Measurements from ENCODE around the gene NELL1.

The NELL1 gene

GRCh38 chr11:20966489-20966888, 297.1 kb downstream of the NELL1 start:
- DNase-seq (ENCODE audit: low read depth in 2 of 2): no peak

- no peak for DNase-seq (ENCODE audit: low read depth in 2 of 2)
Measured at GRCh38 chr11:20973940-20974559, 304.7 kb downstream of the NELL1 start.

- no peak for DNase-seq (ENCODE audit: low read depth in 2 of 2)
Measured at GRCh38 chr11:20980736-20981135, 311.4 kb downstream of the NELL1 start.

GRCh38 chr11:20990447-20990846, 321.1 kb downstream of the NELL1 start:
- no peak for DNase-seq (ENCODE audit: low read depth in 2 of 2)

- no peak for DNase-seq (ENCODE audit: low read depth in 2 of 2)
Measured at GRCh38 chr11:20991471-20991870, 322.1 kb downstream of the NELL1 start.

DNA sequence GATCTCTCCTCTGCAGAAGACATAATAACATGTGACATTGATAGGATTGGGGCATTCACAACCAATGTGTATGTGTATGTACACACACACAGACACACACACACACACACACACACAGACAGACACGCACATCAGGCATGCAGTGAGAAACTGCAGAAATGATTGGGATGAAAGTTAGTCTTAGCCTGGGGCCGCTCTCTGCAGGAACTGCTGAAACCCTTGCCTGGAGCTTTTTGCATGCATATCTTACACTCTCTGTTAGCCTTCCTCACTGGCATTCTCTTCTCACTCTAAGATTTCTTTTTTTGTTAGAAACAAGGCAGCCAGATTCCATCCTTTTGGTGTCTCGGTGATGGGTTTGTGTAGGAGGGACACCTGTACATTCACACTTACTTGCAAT, 337.9 kb downstream of the NELL1 start:
- no peak for DNase-seq (ENCODE audit: low read depth in 2 of 2)

GRCh38 chr11:21018248-21018647, 348.9 kb downstream of the NELL1 start:
- DNase-seq (ENCODE audit: low read depth in 2 of 2): no peak

DNA sequence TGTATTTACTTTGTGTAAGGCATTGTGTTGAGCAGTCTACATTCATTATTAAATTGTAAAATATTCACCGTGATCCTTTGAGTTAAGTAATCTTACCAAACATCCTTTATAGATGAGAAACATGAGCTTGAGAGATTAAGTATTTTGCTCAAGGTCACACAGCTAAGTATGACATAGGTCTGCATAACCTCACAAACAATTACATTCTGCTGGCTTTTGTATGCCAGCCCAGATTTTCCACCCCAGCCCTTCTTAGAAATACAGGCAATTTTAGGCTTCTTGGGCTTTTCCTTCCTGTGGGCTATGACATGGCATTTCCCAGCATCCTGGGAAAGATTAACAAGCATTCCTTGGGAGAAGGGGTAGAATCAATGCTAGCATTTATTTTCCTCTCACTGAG, 357.3 kb downstream of the NELL1 start:
- no peak for DNase-seq (ENCODE audit: low read depth in 2 of 2)

DNA sequence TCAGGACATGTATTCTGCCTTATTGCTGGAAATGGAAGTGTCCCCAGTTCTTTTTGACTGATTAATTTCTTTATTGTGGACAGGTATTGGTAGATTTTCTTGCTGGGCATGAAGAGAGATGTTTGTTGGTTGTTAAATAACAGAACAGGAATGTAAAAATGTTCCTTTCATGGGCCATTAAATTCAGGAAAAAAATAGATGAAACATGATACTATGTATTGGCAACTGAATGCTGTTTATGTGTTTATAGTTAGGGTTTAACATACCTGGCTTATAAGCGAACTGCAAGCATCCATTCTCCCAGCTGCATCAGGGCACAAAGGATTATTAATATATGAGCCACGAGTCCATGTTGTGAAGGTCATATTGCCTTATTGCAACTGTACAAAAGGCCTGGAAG, 368.5 kb downstream of the NELL1 start:
- no peak for DNase-seq (ENCODE audit: low read depth in 2 of 2)

DNA sequence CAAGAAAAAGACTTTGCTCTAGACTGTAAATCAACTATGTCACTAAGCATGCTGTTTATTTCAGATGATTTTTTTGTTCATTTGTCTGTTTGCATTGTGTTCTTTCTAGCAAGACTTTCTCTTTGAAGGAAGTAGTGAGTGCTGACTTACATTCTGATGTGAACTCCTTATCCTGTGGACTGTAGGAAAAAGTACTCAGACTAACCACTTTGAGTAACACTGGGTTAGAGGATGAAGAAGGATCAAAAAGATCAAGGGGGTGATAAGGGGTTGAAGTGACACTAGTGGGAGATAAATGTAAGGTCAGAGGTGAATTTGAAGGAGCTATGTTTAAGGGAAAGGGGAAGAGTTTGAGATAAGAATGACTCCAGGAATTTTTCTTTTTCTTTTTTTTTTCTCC, 369.4 kb downstream of the NELL1 start:
- no peak for DNase-seq (ENCODE audit: low read depth in 2 of 2)

GRCh38 chr11:21040630-21041029, 371.2 kb downstream of the NELL1 start:
- no peak for DNase-seq (ENCODE audit: low read depth in 2 of 2)

DNA sequence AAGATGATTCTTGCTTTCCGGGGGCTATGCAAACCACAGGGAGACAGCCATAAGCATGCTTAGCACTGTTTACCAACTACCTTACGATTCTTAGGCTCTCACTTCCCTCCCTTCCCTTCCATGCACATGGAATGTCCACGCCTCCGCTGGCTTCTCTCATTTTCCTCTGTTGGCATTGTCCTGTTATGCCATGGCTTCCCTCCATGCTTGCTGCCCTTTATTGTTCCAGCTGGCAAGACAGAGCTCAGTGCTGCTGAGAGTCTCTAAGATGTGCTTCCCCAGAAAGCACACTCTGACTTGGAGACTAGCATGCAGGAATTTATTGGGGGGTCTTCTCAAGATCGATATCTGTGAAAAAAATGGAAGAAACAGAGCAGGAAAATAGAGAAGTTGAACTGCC, 379.2 kb downstream of the NELL1 start:
- no peak for DNase-seq (ENCODE audit: low read depth in 2 of 2)

DNA sequence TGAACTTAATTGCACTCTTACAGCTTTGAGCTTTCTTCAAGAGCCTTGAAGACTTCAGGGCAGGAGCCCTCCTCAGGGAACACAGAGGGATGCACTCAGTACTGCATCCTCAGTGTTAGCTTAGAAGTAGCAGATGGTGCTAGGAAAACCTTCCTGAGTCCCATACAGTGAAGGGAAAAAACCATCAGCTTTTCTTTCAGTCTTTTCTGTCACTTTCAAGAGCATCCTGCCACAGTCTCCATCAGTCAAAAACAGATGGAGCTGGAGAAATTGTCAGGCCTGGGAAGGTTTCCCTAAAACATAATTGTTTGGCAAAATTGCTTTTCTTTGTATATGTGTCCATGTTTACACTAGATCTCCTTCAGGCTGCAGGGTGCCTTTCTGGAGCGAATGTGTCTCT, 384.1 kb downstream of the NELL1 start:
- DNase-seq (ENCODE audit: low read depth in 2 of 2): no peak

GRCh38 chr11:21056644-21057043, 387.3 kb downstream of the NELL1 start:
- DNase-seq (ENCODE audit: low read depth in 2 of 2): no peak

DNA sequence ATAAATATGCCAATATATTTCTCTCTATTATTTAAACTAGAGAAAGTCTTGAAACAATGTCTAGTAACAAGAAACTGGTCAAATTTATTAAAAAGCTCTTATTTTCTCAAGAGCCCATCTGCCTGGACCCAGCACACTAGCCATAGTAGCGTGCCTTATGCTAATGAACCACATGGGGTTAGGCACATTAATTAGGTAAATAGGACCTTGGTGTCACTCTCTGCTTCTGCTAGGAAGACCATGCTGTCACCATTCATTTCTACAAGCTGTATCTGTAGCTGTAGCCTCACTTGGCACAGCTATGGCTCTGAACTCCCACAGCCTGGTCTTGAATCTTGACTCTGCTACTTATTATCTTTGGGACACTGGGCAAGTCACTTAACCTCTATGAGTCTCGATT, 390.5 kb downstream of the NELL1 start:
- DNase-seq (ENCODE audit: low read depth in 2 of 2): no peak

DNA sequence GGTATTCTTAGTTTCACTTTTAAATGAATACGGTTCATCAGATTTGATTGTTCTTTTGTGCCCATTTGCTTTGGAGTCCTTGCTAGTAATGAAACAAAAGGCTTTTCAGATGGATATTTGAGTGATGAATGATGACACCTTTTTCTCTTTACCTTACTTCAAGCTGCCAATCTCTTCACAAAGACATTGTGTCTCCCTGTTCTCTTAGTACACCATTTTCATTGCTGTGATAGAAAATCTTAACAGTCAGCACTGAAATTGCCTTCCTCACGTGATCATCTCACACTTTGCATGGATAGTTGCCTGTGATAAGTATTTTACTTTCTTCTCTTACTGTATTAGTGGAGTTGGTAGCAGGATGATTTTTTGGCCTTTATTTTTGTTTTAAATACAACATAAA, 396.6 kb downstream of the NELL1 start:
- DNase-seq (ENCODE audit: low read depth in 2 of 2): no peak

DNA sequence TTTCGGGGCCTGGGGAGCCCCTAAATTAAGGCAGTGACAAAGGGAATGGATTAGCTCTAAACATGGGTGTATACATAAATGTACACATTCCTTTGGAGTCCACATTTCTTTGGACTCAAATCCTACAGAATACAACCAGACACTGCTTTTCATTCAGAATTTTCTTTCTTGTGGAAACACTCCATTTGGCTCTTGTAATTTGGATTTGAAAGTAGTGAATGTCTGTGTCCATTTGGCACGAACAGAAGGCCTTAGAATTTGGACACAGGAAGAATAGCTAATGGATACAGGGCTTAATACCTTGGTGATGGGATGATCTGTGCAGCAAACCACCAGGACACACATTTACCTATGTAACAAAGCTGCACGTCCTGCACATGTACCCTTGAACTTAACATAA, 399.5 kb downstream of the NELL1 start:
- no peak for DNase-seq (ENCODE audit: low read depth in 2 of 2)

DNA sequence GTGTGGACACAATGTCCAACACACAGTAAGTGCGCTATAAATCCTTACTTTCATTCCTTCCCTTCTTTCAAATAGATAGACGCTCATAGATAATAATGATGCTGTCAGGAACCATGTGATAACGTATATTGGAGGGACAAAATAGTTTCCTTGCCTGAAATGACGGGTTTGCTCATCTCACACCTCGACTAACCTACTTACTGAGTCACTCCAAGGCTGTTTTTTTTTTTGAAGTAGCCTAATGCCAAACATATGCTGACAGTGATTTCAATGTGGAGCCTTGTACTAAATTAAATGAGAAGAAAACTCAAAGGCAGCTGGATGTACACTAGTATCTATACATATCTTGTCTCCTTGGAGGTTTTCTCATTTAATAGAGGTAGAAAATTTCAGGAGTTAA, 400.5 kb downstream of the NELL1 start:
- no peak for DNase-seq (ENCODE audit: low read depth in 2 of 2)

DNA sequence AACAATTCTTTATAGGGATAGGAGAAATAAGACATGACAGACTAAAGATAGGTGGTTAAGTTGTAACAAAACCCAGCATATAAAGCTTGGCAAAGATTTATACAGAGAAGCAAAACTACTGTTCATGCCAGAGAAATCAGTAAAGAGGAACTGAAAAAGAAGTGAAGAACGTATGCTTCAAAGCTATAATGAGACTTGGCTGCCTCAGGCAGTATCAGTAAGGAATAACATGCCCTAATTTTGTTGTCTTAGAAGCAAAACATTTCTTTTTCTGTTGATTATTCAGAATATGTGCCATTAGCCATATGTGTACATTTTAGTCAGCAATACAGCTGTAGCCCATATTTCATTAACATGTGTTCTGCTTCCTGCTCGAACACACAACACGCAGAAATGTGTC, 403.2 kb downstream of the NELL1 start:
- no peak for DNase-seq (ENCODE audit: low read depth in 2 of 2)

- DNase-seq (ENCODE audit: low read depth in 2 of 2): no peak
Measured at GRCh38 chr11:21082853-21083252, 413.5 kb downstream of the NELL1 start.

GRCh38 chr11:21088930-21089329, 419.5 kb downstream of the NELL1 start:
- no peak for DNase-seq (ENCODE audit: low read depth in 2 of 2)

DNA sequence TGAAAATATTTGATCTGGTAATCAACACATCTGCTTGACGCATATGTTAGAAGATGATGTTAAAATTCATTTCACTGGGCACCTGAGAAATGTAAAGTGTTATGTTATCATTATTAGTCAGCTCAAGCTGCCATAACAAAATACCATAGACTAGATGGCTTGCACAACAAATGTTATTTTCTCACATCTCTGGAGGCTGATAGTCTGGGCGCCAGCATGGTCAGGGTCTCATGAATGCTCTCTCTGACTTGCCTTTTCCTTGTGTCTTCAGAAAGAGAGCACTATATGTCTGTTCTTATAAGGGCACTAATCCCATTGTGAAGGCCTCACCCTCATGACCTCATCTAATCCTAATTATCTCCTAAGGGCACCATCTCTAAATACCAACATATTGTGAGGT, 435.3 kb downstream of the NELL1 start:
- no peak for DNase-seq (ENCODE audit: low read depth in 2 of 2)

GRCh38 chr11:21105196-21105917, 436.0 kb downstream of the NELL1 start:
- DNase-seq (ENCODE audit: low read depth in 2 of 2): no peak

DNA sequence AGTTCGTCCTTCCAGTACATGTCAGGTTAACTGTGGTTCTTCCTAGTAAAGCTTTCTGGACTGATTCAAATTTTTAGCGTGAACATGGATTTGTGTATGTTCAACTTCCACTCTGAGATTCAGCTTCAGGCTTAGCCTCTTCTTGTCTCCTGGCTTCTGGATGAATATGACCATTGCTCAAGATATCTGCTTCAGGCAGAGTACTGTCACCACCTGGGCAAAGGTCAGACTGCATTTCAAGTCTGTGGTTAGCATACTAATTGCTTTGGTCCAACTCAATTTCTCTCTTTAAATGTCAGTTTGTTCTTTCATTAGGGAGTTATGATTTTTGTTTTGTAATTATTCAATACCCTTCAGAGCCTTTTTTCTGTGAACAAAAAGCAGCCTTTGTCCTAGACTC, 440.0 kb downstream of the NELL1 start:
- DNase-seq (ENCODE audit: low read depth in 2 of 2): no peak
